Transverse colon (tissue), 4 donors: ENCODE data around the gene UTF1. TPM values are rescaled to one million over a fixed set of nuclear protein-coding genes. Genes with fewer than 3 reads are reported as not detected.

ENCODE experiments used
- DNase-seq: peaks from one replicate; pipeline ENCODE4 v3.0.0-alpha.2; 2019
- H3K27ac ChIP-seq, 4 donors: fragments of 200-600 bp; sonication (generic); 2 replicates each; pipeline ENCODE4 v1.5.1; 2016 to 2018; ENCODE audit warnings: inconsistent platforms in 4 of 4
- H3K27me3 ChIP-seq: fragments of 200-600 bp; sonication (generic); 2 replicates; pipeline ENCODE4 v1.5.1; 2017; ENCODE audit warnings: inconsistent platforms
- H3K36me3 ChIP-seq, 4 donors: fragments of 200-600 bp; sonication (generic); 2 replicates each; pipeline ENCODE4 v1.5.1; 2017 to 2019; ENCODE audit warnings: inconsistent platforms in 4 of 4
- H3K4me1 ChIP-seq, 4 donors: fragments of 200-600 bp; sonication (generic); 2 replicates each; pipeline ENCODE4 v1.5.1; 2017 to 2020; ENCODE audit warnings: inconsistent platforms in 4 of 4
- H3K4me3 ChIP-seq, 4 donors: fragments of 200-600 bp; sonication (generic); 1 replicate in 1 of 4; 2 replicates in 3 of 4; pipeline versions ENCODE4 v1.5.1 to v1.6.1; 2017 to 2019; ENCODE audit warnings: inconsistent platforms in 4 of 4
- H3K9me3 ChIP-seq, 2 donors: fragments of 200-600 bp; sonication (generic); 2 replicates each; pipeline ENCODE4 v1.5.1; 2017 to 2019; ENCODE audit warnings: inconsistent platforms in 2 of 2
- EP300 ChIP-seq: sonication (generic); formaldehyde crosslinking; IDR thresholded peaks from one replicate; pipeline ENCODE4 v1.6.1; 2017; ENCODE audit warnings: antibody characterized with exemption, low read depth
- POLR2A ChIP-seq: fragments of 450-650 bp; IDR thresholded peaks from one replicate; pipeline ENCODE4 v1.6.1; 2016; ENCODE audit warnings: antibody characterized with exemption, mild to moderate bottlenecking, moderate library complexity
- POLR2AphosphoS5 ChIP-seq, 3 donors: sonication (generic); formaldehyde crosslinking; IDR thresholded peaks; one replicate each; pipeline ENCODE4 v1.6.1; 2016; ENCODE audit warnings: antibody characterized with exemption in 3 of 3
- WGBS, 2 donors: methylation state at CpG; one replicate each; pipeline ENCODE4 v1.1.5; 2018; ENCODE audit warnings: low coverage in 1 of 2; 5-methylcytosine and 5-hydroxymethylcytosine counted together
- in situ Hi-C, 4 donors: fragments of 200-750 bp; cut with MboI; loops; one replicate each; pipeline versions ENCODE4 v1.15.0 to v1.15.1; 2017; ENCODE audit warnings: low sequenced_read_pairs in 3 of 4, low pct_ligation_motif_present in 1 of 4, low pct_unique_long_range_greater_than_20kb in 1 of 4
- intact Hi-C: fragments of 100-400 bp; cut with DNase I; formaldehyde crosslinking; loops from one replicate; pipeline ENCODE4 v1.15.1; 2023; ENCODE audit warnings: low total_unique reads
- total RNA-seq, 4 donors: library from RNA; depleted of rRNA; stranded (reverse); fragments of >200 nt; gene quantifications; one replicate each; pipeline ENCODE4 v1.1.0, GENCODE V29; 2016
- TF ChIP-seq, protein P1 (sequence below), 5 experiments: fragments of 200-600 bp in 3 of 5; fragments of 450-650 bp in 2 of 5; sonication (generic) in 3 of 5; IDR thresholded peaks; 1 replicate in 2 of 5; 2 replicates in 3 of 5; pipeline ENCODE4 v1.5.1; 2016 to 2017; ENCODE audit warnings: antibody characterized with exemption in 5 of 5, inconsistent platforms in 3 of 5, mild to moderate bottlenecking in 2 of 5, moderate library complexity in 1 of 5

UTF1 gene
- total RNA-seq, 4 donors from 2014 or later: not detected

DNA sequence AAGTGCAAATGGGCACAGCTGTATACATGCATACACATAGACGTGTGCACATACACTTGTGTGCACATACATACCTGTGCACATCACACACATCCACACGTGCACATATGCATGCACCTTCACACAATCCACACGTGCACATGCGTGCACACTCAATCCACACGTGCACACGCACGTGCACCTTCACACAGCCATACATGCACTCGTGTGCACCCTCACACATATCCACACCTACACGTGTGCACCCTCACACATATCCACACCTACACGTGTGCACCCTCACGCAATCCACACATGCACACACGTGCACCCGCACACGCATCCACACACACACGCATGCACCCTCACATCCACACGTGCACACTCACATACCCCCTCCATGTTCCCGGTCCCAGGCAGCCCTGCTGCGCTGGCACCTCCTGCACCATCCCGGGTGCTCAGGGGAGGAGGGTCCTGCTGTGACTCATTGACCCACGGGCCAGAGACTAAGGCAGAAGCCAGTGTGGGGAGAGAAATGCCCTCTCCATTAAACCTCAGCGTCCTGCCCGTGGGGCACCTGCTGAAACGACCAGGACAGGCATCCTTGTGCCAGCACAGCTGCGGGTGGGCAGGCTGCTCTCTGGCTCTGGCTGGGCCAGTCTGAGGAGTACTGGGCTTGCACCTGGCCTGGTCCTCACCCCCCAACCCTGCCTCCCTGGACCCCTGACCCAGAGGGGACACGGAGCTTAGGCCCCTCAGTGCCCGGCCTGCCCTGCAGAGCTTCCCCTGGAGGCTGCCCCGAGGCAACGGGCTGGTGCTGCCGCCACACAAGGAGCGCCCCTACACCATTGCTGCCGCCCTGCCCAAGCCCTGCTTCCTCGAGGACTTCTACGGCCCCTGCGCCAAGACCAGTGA lies 17.8 kb upstream of the UTF1 start:
- in situ Hi-C loops: no loop called here
- intact Hi-C loops: no loop called here
- TF ChIP-seq, protein P1, sequence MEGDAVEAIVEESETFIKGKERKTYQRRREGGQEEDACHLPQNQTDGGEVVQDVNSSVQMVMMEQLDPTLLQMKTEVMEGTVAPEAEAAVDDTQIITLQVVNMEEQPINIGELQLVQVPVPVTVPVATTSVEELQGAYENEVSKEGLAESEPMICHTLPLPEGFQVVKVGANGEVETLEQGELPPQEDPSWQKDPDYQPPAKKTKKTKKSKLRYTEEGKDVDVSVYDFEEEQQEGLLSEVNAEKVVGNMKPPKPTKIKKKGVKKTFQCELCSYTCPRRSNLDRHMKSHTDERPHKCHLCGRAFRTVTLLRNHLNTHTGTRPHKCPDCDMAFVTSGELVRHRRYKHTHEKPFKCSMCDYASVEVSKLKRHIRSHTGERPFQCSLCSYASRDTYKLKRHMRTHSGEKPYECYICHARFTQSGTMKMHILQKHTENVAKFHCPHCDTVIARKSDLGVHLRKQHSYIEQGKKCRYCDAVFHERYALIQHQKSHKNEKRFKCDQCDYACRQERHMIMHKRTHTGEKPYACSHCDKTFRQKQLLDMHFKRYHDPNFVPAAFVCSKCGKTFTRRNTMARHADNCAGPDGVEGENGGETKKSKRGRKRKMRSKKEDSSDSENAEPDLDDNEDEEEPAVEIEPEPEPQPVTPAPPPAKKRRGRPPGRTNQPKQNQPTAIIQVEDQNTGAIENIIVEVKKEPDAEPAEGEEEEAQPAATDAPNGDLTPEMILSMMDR (IDR thresholded peaks at IDR 0.05): no peak
- TF ChIP-seq POLR2AphosphoS5 (IDR thresholded peaks at IDR 0.05) (no peak), EP300 (no peak), POLR2A (no peak)

DNA sequence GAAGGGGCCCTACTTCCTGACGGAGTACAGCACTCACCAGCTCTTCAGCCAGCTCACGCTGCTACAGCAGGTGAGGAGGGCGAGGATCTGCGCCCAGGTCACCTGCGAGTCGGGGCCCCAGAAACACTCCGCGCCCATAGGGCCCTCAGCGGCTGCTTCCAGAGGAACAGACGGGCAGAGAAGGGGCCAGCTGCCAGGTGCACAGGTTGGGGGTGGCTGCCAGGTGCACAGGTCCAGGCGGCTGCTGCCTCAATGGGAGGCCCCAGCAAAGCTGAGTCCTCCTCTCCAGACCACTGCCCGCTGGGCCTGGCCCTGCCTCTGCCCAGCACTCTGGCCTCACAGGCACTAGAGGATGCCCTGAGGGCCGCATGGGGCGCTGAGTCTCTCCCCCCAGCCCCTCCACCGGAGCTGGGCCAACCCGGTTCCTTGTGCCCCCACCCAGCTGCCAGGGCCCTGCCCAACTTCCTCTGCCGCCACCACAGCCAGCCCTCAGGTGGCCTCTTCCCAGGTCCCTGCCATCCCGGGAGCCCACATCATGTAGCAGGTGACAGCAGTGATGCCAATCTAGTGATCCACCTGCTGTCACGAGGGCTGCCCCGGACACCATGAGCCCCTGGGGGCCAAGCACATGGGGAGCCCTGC lies 17.0 kb upstream of the UTF1 start:
- no peak overlapping the region for H3K4me3 ChIP-seq
- in situ Hi-C loops: no loop called here
- DNase-seq: no peak
- TF ChIP-seq POLR2AphosphoS5 (IDR thresholded peaks at IDR 0.05) (no peak), POLR2A (no peak), EP300 (no peak)
- TF ChIP-seq, protein P1 (IDR thresholded peaks at IDR 0.05): no peak
- intact Hi-C loops: no loop called here
- no peaks in the 10 kb centered on the region for H3K36me3 ChIP-seq
- H3K27me3 ChIP-seq: no peaks in the 10 kb centered on the region
- H3K4me1 ChIP-seq: no peaks in the 10 kb centered on the region
- WGBS, 2 donors: 74% methylated on average over 20 of the region's 20 CpGs; no CpG with 5 or more reads in 1 of the 2 donors
- H3K27ac ChIP-seq: no peak overlapping the region
- no peaks in the 10 kb centered on the region for H3K9me3 ChIP-seq

More for the DNA sequence above, 17.8 kb upstream of the UTF1 start:
- Histone ChIP-seq H3K4me1 (no peaks in the 10 kb centered on the region), H3K27me3 (no peaks in the 10 kb centered on the region), H3K27ac (no peak overlapping the region), H3K9me3 (no peaks in the 10 kb centered on the region), H3K36me3 (no peaks in the 10 kb centered on the region), H3K4me3 (no peak overlapping the region)
- DNase-seq: no peak
- WGBS, 2 donors: 86% methylated on average over 13 to 28 of the region's 34 CpGs

DNA sequence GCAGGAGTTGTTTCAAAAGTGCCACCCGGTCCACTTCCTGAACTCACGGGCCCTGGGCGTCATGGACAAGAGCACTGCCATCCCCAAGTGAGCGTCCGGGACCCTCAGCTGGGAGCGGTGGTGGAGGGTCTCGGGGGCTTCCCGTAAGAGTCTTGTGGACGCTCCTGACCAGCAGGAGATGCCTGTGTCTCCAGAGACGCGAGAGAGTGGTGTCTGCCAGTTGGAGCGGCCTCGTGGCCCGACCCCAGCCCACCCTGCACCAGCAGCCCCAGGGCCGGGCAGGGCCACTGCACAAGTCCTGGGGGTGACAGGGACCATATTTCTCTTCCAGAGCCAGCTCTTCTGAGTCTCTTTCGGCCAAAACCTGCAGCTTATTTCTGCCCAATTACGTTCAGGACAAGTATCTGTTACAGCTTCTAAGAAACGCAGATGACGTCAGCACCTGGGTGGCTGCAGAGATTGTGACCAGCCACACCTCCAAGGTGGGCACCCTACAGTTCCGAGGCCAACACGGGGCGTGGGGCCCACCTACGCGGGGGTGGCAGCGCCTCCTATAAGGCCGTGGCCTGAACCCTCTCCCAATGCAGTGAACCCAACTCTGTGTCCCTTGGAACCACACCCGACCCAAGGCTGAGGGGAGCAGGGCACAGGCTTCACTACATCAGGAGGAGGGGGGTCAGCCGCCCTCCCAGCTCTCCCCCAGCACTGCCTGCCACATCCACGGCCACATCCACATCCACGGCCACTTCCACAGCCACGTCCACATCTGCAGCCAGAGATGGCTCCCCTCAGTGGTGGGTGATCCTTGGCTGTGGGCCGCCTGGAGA lies 16.2 kb upstream of the UTF1 start:
- in situ Hi-C loops: no loop called here
- Histone ChIP-seq H3K27ac (no peak overlapping the region), H3K4me1 (no peaks in the 10 kb centered on the region), H3K27me3 (no peaks in the 10 kb centered on the region), H3K9me3 (no peaks in the 10 kb centered on the region), H3K4me3 (no peak overlapping the region), H3K36me3 (no peaks in the 10 kb centered on the region)
- no peak for TF ChIP-seq POLR2A
- TF ChIP-seq, protein P1 (IDR thresholded peaks at IDR 0.05): no peak
- TF ChIP-seq POLR2AphosphoS5 (IDR thresholded peaks at IDR 0.05): no peak
- TF ChIP-seq EP300: no peak
- 83% methylated on average over 32 of the region's 32 CpGs; no CpG with 5 or more reads in 1 of the 2 donors for WGBS, 2 donors
- intact Hi-C loops: no loop called here
- no peak for DNase-seq
